ENCODE measurements around the gene TUBGCP6. TPM values are rescaled to one million over a fixed set of nuclear protein-coding genes. Genes with fewer than 3 reads are reported as not detected.

TUBGCP6 gene
- total and polyA plus RNA-seq, 2 donors (not counting 1 experiment from before 2014, with no cell fraction given): 137 to 178 TPM

DNA sequence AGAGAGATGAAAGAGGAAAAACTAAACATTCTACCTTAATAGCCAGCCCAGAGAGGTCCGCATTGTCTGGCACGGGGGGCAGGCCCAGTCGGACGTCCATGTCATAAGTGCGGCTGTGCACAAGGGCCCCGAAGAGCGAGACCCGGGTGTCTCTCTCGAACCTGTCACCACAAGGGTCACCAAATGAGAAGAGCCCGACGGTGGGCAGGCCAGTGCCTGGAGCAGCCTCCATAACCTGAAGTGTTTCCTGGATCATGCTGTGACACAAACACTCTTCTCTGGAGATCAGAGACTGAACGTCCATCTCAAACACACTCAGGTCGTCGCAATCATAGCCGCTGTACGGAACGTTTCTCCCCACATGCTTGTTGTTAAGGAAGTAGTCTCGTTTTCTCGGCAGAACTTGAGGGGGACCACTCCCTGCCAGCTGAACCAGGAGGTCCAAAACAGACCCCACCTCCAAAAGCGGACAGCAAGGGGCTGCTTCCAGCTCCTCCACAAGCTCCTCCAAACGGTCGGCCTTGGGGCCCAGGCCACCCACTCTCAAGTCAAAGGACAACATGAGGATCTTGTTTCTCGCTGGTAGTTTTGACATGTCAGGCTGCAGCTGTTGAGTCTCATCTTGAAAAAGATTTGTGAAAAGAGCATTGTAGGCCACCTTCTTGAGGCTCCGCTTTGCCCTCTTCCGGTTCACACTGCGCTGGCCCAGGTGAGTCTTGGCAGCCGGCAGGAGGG lies 971 bp downstream of the TUBGCP6 start:
- H3K4me1 ChIP-seq (ENCODE audit: control insufficient read depth in 2 of 2, insufficient read depth in 2 of 2, low read length in 2 of 2): peaks cover 30 to 61% of the 10 kb centered on the region in 2 donors

More for the DNA sequence above, 971 bp downstream of the TUBGCP6 start:
- ChIA-PET CTCF (interaction anchor here (0.8 to 2.9 kb wide), 12 partner anchors 8 to 476 kb away, joined by 3 to 20 read pairs (median 4); partner anchors contain the start of genes HDAC10, LMF2, NCAPH2 and SCO2), POLR2A (interaction anchor here (0.6 to 1.7 kb wide), 7 partner anchors 9 to 377 kb away, joined by 3 to 9 read pairs (median 5); no protein-coding TSS in a partner anchor)
- H3K27me3 ChIP-seq (replicated peaks in 1 of 4; ENCODE audit: control extremely low read depth in 1 of 4, control insufficient read depth in 3 of 4, insufficient read depth in 4 of 4, low read length in 3 of 4): no peaks in the 10 kb centered on the region
- H3K36me3 ChIP-seq (replicated peaks in 1 of 2; ENCODE audit: control extremely low read depth in 1 of 2, control insufficient read depth in 1 of 2, extremely low read depth in 1 of 2, insufficient read depth in 2 of 2, low read length in 1 of 2): peaks cover 0 to 38% of the 10 kb centered on the region in 2 experiments
- peak overlapping the region; percentile 99 for H3K27ac Mint-ChIP-seq
- peak overlapping the region; percentile 91 to 96 for H3K27ac ChIP-seq (ENCODE audit: low read length in 2 of 2)
- intact Hi-C loops (cut with micrococcal nuclease): loop anchor here (1.0 to 2.0 kb wide), 5 partner anchors 8 to 377 kb away; partner anchors contain the start of gene MAPK11
- peaks cover 76% of the 10 kb centered on the region for H4K20me1 ChIP-seq (ENCODE audit: control insufficient read depth, insufficient read depth, low read length, poor library complexity, severe bottlenecking)
- ATAC-seq (ENCODE audit: low read depth) (no peak), DNase-seq (no peak)
- no peaks in the 10 kb centered on the region for H3K27me3 Mint-ChIP-seq
- peaks cover 40% of the 10 kb centered on the region for H3K4me1 Mint-ChIP-seq
- H3K4me3 ChIP-seq (ENCODE audit: control extremely low read depth in 1 of 5, extremely low read depth in 1 of 5, insufficient read depth in 1 of 5, low read depth in 2 of 5, low read length in 4 of 5): peak overlapping the region; percentile 65 to 99 (median 90)
- H3K4me3 Mint-ChIP-seq: peak overlapping the region; percentile 96
- H3K9me3 Mint-ChIP-seq (ENCODE audit: insufficient read depth): no peaks in the 10 kb centered on the region
- TF ChIP-seq, protein P1, sequence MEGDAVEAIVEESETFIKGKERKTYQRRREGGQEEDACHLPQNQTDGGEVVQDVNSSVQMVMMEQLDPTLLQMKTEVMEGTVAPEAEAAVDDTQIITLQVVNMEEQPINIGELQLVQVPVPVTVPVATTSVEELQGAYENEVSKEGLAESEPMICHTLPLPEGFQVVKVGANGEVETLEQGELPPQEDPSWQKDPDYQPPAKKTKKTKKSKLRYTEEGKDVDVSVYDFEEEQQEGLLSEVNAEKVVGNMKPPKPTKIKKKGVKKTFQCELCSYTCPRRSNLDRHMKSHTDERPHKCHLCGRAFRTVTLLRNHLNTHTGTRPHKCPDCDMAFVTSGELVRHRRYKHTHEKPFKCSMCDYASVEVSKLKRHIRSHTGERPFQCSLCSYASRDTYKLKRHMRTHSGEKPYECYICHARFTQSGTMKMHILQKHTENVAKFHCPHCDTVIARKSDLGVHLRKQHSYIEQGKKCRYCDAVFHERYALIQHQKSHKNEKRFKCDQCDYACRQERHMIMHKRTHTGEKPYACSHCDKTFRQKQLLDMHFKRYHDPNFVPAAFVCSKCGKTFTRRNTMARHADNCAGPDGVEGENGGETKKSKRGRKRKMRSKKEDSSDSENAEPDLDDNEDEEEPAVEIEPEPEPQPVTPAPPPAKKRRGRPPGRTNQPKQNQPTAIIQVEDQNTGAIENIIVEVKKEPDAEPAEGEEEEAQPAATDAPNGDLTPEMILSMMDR (IDR thresholded peaks at IDR 0.05): no peak
- no peak for TF ChIP-seq EZH2 (IDR thresholded peaks at IDR 0.05; ENCODE audit: borderline replicate concordance, insufficient read depth, low read depth, low read length, poor library complexity, severe bottlenecking)
- H3K9ac ChIP-seq (ENCODE audit: low read length): peak overlapping the region; percentile 88
- H2AFZ ChIP-seq (ENCODE audit: insufficient read depth, low read depth, low read length, poor library complexity, severe bottlenecking): peak overlapping the region; percentile 85
- 30% methylated on average over 24 of the region's 27 CpGs for WGBS (ENCODE audit: insufficient coverage)
- peaks cover 87% of the 10 kb centered on the region for H3K79me2 ChIP-seq (ENCODE audit: control insufficient read depth, insufficient read depth, low read length)
- H3K4me2 ChIP-seq (replicated peaks; ENCODE audit: low read depth, low read length, poor library complexity, severe bottlenecking): peak overlapping the region; percentile 93
- no peaks in the 10 kb centered on the region for H3K9me3 ChIP-seq (ENCODE audit: control extremely low read depth in 1 of 3, control insufficient read depth in 2 of 3, insufficient read depth in 1 of 3, low read length in 2 of 3)

Data from B cell (primary cell).